ENCODE results near the gene LENG9. TPM values are rescaled to one million over a fixed set of nuclear protein-coding genes. Genes with fewer than 3 reads are reported as not detected.

LENG9 gene
- total RNA-seq, 4 donors from 2014 or later = 4.5 to 9.2 (median 6.5) TPM

DNA sequence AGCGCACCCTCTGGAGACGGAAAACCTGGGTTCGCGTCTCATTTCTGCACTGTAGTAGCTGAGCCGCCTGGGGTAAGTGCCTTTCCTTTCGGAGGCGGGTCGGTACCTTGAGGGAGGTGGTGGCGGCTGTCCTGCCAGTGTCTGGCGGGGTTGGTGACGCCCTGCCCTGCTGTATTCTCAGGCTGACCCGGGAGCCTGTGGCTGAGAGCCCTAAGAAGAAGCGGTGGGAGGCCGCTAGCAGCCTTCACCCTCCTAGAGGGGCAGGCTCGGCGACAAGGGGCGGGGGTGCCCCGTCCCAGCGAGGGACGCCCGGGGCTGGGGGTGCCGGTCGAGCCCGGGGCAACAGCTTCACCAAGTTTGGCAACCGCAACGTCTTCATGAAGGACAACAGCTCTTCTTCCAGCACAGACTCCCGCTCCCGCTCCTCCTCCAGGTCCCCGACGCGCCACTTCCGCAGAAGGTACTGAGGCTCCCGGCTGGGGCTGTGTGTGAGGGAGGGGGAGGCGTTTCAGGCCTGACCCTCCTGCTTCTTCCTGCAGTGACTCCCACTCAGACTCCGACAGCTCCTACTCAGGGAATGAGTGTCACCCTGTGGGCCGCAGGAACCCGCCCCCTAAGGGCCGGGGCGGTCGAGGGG lies 7.7 kb downstream of the LENG9 start:
- TF ChIP-seq, protein P1, sequence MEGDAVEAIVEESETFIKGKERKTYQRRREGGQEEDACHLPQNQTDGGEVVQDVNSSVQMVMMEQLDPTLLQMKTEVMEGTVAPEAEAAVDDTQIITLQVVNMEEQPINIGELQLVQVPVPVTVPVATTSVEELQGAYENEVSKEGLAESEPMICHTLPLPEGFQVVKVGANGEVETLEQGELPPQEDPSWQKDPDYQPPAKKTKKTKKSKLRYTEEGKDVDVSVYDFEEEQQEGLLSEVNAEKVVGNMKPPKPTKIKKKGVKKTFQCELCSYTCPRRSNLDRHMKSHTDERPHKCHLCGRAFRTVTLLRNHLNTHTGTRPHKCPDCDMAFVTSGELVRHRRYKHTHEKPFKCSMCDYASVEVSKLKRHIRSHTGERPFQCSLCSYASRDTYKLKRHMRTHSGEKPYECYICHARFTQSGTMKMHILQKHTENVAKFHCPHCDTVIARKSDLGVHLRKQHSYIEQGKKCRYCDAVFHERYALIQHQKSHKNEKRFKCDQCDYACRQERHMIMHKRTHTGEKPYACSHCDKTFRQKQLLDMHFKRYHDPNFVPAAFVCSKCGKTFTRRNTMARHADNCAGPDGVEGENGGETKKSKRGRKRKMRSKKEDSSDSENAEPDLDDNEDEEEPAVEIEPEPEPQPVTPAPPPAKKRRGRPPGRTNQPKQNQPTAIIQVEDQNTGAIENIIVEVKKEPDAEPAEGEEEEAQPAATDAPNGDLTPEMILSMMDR (IDR thresholded peaks at IDR 0.05) = no peak
- no peak for TF ChIP-seq POLR2A (IDR thresholded peaks at IDR 0.05)
- intact Hi-C loops (cut with DNase I; ENCODE audit: low total_unique reads) = no loop called here
- H3K4me3 ChIP-seq (ENCODE audit: low read depth, poor library complexity, severe bottlenecking) = no peak overlapping the region
- DNase-seq (ENCODE audit: low spot score in 2 of 2) = peak in 1 of 2 donors; percentile 81
- WGBS, 2 donors = 92 to 93% methylated on average over 31 to 40 of the region's 40 CpGs

DNA sequence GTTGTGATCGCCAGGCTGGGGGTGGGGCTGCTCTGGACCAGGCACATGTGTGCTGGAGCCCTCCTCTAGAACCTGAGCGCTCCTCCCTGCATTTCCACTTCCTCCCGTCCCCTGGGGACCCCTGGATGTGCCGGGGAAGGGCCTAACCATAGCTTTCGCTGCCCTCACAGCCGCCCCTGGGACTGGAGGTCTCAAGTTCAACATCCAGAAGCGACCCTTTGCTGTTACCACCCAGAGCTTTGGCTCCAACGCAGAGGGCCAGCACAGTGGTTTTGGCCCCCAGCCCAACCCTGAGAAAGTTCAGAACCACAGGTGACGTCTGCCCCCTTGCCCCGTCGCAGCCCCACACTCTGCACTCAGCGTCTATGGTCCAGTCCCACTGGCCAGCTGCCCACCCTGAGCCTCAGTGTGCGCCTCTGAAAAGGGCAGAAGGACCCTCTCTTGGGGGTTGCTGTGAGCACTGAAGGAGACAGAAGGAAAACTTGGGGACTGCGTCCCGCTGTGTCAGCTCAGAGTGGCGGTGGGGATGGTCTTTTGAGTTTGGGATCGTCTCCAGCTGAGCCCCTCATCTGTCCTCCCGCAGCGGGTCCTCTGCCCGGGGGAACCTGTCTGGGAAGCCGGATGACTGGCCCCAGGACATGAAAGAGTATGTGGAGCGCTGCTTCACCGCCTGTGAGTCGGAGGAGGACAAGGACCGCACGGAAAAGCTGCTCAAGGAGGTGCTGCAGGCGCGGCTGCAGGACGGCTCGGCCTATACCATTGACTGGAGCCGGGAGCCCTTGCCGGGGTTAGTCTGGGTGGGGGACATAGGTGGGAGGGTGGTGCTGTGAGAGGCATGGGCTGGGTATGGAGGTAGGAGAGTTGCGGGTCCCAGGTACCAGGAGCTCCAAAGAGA lies 8.6 kb downstream of the LENG9 start:
- WGBS, 2 donors = 90 to 92% methylated on average over 32 to 33 of the region's 33 CpGs
- peak in 1 of 2 donors; percentile 85 for DNase-seq (ENCODE audit: low spot score in 2 of 2)
- H3K4me3 ChIP-seq (ENCODE audit: low read depth, poor library complexity, severe bottlenecking) = no peak overlapping the region
- intact Hi-C loops (cut with DNase I; ENCODE audit: low total_unique reads) = no loop called here
- TF ChIP-seq, protein P1 (IDR thresholded peaks at IDR 0.05) = no peak
- TF ChIP-seq POLR2A (IDR thresholded peaks at IDR 0.05) = no peak

DNA sequence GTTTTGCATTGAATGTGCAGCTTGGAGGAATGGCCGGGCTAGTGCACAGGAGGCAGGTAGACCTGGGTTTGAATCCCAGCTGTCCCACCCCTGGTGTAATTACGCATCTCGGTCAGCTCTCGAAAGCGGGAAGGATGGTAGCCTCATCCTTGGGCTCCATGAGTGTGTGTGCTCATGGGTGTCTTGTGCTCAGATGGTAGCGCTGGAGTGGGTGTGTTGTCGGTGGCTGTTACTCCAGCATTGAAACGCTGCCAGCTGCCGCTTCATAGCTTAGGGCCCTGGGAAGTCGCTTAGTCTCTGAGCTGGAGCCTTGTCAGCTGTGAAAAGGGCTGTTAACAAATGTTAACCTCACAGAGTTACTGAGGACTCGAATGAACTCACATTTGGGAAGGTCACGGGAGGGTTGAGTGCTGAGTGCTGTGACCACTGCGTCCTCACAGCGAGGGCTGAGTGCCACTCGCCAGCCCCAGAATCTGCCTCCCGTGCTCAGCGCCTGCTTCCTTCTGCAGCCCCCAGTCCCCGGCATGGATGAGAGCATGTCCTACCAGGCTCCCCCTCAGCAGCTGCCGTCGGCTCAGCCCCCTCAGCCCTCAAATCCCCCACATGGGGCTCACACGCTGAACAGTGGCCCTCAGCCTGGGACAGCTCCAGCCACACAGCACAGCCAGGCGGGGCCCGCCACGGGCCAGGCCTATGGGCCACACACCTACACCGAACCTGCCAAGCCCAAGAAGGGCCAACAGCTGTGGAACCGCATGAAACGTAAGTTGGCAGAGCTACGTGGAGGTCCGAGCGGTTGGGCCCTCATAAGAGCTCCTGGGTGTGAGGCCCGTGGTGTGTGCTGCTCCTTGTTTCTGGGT lies 9.4 kb downstream of the LENG9 start:
- WGBS, 2 donors = 83 to 86% methylated on average over 19 to 31 of the region's 31 CpGs
- TF ChIP-seq POLR2A (IDR thresholded peaks at IDR 0.05) = no peak
- TF ChIP-seq, protein P1 (IDR thresholded peaks at IDR 0.05) = no peak
- peak in 1 of 2 donors; percentile 83 for DNase-seq (ENCODE audit: low spot score in 2 of 2)
- H3K4me3 ChIP-seq (ENCODE audit: low read depth, poor library complexity, severe bottlenecking) = no peak overlapping the region
- intact Hi-C loops (cut with DNase I; ENCODE audit: low total_unique reads) = no loop called here

DNA sequence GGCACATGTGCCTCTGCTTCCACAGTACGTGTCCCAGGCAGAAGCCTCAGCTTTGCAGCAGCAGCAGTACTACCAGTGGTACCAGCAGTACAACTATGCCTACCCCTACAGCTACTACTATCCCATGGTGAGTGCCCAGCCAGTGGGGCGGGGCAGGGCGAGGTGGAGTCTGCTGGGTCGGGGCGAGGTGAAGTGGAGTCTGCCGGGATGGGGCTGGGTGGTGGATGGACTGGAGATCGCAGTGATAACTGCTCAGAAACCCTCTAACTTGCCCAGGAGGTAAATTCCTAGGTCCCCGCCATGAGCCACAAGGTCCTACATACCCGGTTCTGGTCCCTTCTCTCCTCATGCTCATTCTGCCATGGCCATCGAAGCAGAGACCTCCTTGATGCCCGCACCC lies 11.0 kb downstream of the LENG9 start:
- WGBS, 2 donors = 85 to 91% methylated on average over 11 of the region's 11 CpGs
- peak in 1 of 2 donors; percentile 83 for DNase-seq (ENCODE audit: low spot score in 2 of 2)

DNA sequence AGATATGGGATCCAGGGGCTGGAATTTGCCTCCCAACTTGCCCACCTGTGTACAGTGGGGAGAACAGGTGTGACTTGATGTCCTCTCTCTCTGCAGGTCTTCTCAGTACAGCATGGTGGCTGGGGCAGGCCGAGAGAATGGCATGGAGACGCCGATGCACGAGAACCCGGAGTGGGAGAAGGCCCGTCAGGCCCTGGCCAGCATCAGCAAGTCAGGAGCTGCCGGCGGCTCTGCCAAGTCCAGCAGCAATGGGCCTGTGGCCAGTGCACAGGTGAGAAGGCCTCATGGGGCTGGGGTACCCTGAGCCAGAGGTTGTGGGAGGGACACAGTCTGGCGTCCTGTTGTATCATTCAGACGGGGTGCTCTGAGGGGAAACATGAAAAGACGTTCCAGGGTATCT lies 11.6 kb downstream of the LENG9 start:
- intact Hi-C loops (cut with DNase I; ENCODE audit: low total_unique reads) = no loop called here
- TF ChIP-seq, protein P1 (IDR thresholded peaks at IDR 0.05) = no peak
- TF ChIP-seq POLR2A (IDR thresholded peaks at IDR 0.05) = no peak
- DNase-seq (ENCODE audit: low spot score in 2 of 2) = no peak
- no peak overlapping the region for H3K4me3 ChIP-seq (ENCODE audit: low read depth, poor library complexity, severe bottlenecking)
- 84 to 92% methylated on average over 11 of the region's 11 CpGs for WGBS, 2 donors

More for the DNA sequence above, 11.0 kb downstream of the LENG9 start:
- no peak overlapping the region for H3K4me3 ChIP-seq (ENCODE audit: low read depth, poor library complexity, severe bottlenecking)
- no peak for TF ChIP-seq POLR2A (IDR thresholded peaks at IDR 0.05)
- intact Hi-C loops (cut with DNase I; ENCODE audit: low total_unique reads) = no loop called here

Data from lower leg skin (tissue), 4 donors.